Left lung (tissue), 10 donors: ENCODE measurements around the gene SLC2A8. TPM values are rescaled to one million over a fixed set of nuclear protein-coding genes. Genes with fewer than 3 reads are reported as not detected.

Source experiments
- ATAC-seq: fragments of 200-7000 bp; cut with Tn5 transposase; one replicate; pipeline ENCODE4 v1.9.1; 2020; ENCODE audit warnings: moderate library complexity
- DNase-seq, 4 donors: peaks; one replicate each; pipeline ENCODE4 v3.0.0-alpha.2; 2013 to 2020
- H3K27ac ChIP-seq, 2 donors: fragments of 200-600 bp; sonication (generic) in 1 of 2; one replicate each; pipeline versions ENCODE4 v1.5.0 to v1.8.0; 2020 to 2021
- H3K27me3 ChIP-seq, 2 donors: fragments of 200-600 bp; sonication (generic) in 1 of 2; one replicate each; pipeline versions ENCODE4 v1.5.0 to v1.8.0; 2020 to 2021
- H3K36me3 ChIP-seq, 2 donors: fragments of 200-600 bp; sonication (generic) in 1 of 2; one replicate each; pipeline versions ENCODE4 v1.5.0 to v1.8.0; 2020 to 2021
- H3K4me1 ChIP-seq, 2 donors: fragments of 200-600 bp; one replicate each; pipeline ENCODE4 v1.8.0; 2021
- H3K4me3 ChIP-seq, 2 donors: fragments of 200-600 bp; sonication (generic) in 1 of 2; one replicate each; pipeline versions ENCODE4 v1.5.0 to v1.8.0; 2020 to 2021; ENCODE audit warnings: mild to moderate bottlenecking in 1 of 2
- H3K9me3 ChIP-seq, 2 donors: fragments of 200-600 bp; sonication (generic) in 1 of 2; one replicate each; pipeline versions ENCODE4 v1.5.0 to v1.8.0; 2020 to 2021
- intact Hi-C, 2 donors: fragments of 100-400 bp; cut with DNase I; formaldehyde crosslinking; loops; one replicate each; pipeline versions ENCODE4 v1.11.2 to v1.14.2; 2022
- polyA plus RNA-seq, 6 donors: library from polyadenylated mRNA; unstranded; fragments of 120-200 nt; gene quantifications; one replicate each; pipeline ENCODE4 v1.2.1, GENCODE V29; 2013; ENCODE audit not compliant: insufficient read length in 6 of 6
- total RNA-seq, 2 donors: library from RNA; stranded (reverse); fragmentation: NEBNext Ultra II Directional; extraction: Animal tissue kit (Norgen Biotek cat#: 25700); gene quantifications; one replicate each; pipeline ENCODE4 v1.2.1, GENCODE V29; 2021
- TF ChIP-seq, protein P1 (sequence below), 2 donors: fragments of 200-600 bp; sonication (generic) in 1 of 2; IDR thresholded peaks; one replicate each; pipeline versions ENCODE4 v1.5.0 to v1.8.0; 2021; ENCODE audit warnings: antibody characterized with exemption in 2 of 2
- donor health status: DM: no; HTN: yes; CAD: no.
- donor health status: DM: no; HTN: no; CAD: no.

The SLC2A8 gene
- total and polyA plus RNA-seq, 8 donors, result 18.6 to 24.2 (median 21.6) TPM

DNA sequence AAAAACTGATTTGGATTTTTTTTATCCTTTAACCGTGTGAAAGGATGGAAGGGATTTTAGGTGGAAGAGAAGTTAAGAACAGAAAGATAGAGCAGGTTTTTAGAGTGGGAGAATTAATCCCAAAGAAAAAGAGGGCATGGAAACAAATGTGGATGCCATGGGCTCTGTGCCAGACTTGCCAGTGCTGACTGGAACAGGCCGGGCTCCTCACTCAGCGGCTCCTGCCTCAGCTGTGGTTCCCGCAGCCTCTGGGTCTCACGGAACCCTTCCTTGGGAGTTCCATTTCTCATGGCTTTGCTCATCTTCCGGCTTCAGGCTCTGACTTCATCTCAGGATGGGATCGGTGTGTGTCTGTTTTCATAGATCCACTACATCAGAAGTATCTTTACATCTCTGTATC, 30.4 kb upstream of the SLC2A8 start:
- Histone ChIP-seq H3K27me3 (no peaks in the 10 kb centered on the region), H3K4me1 (no peaks in the 10 kb centered on the region), H3K36me3 (no peaks in the 10 kb centered on the region), H3K4me3 (no peak overlapping the region), H3K9me3 (no peaks in the 10 kb centered on the region), H3K27ac (no peak overlapping the region)
- DNase-seq (no peak), ATAC-seq (no peak)
- intact Hi-C loops, result no loop called here
- TF ChIP-seq, protein P1, sequence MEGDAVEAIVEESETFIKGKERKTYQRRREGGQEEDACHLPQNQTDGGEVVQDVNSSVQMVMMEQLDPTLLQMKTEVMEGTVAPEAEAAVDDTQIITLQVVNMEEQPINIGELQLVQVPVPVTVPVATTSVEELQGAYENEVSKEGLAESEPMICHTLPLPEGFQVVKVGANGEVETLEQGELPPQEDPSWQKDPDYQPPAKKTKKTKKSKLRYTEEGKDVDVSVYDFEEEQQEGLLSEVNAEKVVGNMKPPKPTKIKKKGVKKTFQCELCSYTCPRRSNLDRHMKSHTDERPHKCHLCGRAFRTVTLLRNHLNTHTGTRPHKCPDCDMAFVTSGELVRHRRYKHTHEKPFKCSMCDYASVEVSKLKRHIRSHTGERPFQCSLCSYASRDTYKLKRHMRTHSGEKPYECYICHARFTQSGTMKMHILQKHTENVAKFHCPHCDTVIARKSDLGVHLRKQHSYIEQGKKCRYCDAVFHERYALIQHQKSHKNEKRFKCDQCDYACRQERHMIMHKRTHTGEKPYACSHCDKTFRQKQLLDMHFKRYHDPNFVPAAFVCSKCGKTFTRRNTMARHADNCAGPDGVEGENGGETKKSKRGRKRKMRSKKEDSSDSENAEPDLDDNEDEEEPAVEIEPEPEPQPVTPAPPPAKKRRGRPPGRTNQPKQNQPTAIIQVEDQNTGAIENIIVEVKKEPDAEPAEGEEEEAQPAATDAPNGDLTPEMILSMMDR (IDR thresholded peaks at IDR 0.05), result no peak

DNA sequence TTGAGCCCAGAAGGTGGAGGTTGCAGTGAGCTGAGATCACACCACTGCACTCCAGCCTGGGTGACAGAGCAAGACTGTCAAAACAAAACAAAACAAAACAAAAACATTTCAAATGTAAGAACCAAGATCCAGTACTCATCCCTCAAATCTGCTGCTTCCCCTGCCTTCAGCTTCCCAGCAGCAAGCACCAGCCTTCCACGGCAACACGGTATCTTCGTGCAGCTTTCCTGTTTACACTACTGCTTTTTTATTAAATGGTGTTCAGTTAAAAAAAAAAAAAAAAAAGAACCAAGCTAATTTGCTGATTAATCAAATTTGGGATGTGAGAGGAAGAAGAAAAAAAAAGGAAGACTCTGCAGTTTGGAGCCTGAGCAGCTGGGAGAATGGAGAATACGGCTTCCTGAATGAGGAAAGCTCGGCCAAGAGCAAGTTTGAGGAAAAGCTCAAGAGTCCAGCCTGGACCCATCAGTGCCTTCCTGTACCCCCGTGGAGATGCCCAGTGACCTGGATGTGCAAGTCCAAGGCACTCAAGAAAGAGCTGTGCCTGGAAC, 28.0 kb upstream of the SLC2A8 start:
- Histone ChIP-seq H3K4me3 (no peak overlapping the region), H3K9me3 (no peaks in the 10 kb centered on the region), H3K27ac (no peak overlapping the region), H3K4me1 (no peaks in the 10 kb centered on the region), H3K36me3 (no peaks in the 10 kb centered on the region), H3K27me3 (no peaks in the 10 kb centered on the region)
- peak in 1 of 4 donors; percentile 24 for DNase-seq
- TF ChIP-seq, protein P1 (IDR thresholded peaks at IDR 0.05), result no peak
- intact Hi-C loops, result no loop called here
- peak; percentile 19 for ATAC-seq

DNA sequence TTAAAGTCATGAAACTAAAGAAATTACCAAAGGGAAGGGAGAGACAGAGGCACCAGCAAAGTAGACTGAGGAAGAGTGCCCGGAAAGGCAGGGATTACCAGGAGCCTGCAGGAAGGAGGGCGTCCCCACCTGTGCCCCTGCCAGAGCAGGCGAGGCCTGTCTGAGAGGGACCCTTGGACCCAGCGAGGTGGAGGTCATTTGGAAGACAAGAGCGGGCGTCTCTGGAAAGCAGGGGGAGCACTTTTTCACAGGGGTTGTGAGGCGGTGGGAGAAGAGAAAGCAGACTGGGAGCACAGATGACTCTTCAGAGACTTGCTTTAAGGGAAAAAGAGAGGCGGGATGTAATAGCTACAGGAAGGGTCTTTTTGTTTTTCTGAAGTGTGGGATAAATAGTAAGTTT, 27.5 kb upstream of the SLC2A8 start:
- ATAC-seq (no peak), DNase-seq (no peak)
- no peak overlapping the region for H3K27ac ChIP-seq
- H3K4me3 ChIP-seq, result no peak overlapping the region
- no peaks in the 10 kb centered on the region for H3K9me3 ChIP-seq
- TF ChIP-seq, protein P1 (IDR thresholded peaks at IDR 0.05), result no peak
- no peaks in the 10 kb centered on the region for H3K36me3 ChIP-seq
- H3K27me3 ChIP-seq, result no peaks in the 10 kb centered on the region
- H3K4me1 ChIP-seq, result no peaks in the 10 kb centered on the region
- intact Hi-C loops, result no loop called here

DNA sequence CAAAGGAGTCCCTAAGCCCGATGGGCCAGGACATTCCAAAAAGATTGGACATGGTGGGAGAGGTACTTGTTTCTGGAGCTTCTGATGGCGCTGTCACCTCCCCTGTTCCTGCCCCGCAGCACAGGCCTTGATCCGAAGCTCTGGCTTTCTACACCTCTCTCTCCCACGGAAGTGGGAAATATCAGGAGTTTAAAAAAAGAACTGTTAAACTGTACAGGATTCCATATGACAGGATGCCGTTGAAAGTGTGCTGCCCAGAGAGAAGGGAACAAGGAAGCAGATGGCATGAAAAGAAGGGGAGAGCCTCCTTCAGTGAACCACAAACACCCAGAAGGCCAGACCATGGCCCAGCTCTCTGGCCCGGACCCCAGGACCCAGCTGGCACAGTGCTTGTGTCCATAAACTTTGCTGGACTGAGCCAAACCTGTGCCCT, 26.8 kb upstream of the SLC2A8 start:
- Histone ChIP-seq H3K9me3 (no peaks in the 10 kb centered on the region), H3K36me3 (no peaks in the 10 kb centered on the region), H3K27ac (no peak overlapping the region), H3K27me3 (no peaks in the 10 kb centered on the region), H3K4me3 (no peak overlapping the region), H3K4me1 (no peaks in the 10 kb centered on the region)
- ATAC-seq, result no peak
- TF ChIP-seq, protein P1 (IDR thresholded peaks at IDR 0.05), result no peak
- DNase-seq, result no peak
- intact Hi-C loops, result no loop called here

DNA sequence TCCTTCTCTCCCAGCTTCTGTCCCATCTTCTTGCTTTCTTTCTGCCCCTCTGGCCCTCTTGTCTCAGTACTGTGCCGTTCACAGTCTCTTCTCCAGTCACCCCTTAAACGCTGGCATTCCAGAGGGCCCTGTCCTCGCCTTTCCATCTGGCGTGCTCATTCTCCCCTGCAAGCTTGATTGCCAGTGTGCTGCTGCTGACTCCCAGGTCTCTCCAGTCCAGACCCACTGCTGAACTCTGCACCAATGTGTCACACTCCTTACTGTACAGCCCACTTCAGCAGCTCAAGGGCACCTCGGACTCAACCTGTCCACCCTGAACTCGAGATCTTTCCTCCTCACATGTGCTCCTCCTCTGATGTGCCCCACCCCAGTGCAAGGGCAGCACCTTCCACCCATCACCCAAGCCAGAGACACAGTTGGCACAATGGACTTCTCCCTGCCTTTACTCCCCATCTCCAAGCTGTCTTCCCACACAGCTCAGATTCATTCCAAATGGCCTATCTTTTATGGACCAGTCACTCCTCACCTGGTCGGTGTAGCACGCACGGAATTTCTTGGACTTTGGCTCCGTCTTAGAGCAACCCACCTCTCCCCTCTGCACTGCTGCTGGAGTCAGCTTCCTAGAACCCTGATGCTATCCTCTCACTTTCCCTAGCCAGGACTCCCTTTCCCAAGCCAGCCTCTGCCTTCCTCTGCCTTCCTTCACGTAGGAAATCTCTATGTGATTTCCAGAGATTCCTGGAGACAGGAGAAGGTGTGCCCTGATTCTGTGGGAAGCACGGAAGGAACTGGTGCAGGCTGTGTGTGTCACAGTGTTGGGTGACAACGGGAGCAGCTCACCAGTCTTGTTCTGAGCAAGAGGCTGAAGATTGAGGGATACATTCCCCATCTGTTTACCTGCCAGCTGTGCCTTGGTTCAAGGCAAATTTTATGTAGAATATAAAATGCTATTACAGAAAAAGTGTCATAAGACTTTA, 26.0 kb upstream of the SLC2A8 start:
- Histone ChIP-seq H3K27ac (no peak overlapping the region), H3K36me3 (no peaks in the 10 kb centered on the region), H3K27me3 (no peaks in the 10 kb centered on the region), H3K4me1 (no peaks in the 10 kb centered on the region), H3K9me3 (no peaks in the 10 kb centered on the region), H3K4me3 (no peak overlapping the region)
- intact Hi-C loops, result no loop called here
- TF ChIP-seq, protein P1 (IDR thresholded peaks at IDR 0.05), result no peak
- ATAC-seq (no peak), DNase-seq (no peak)
